HL-60 (cell line): ENCODE measurements around the gene LAMA3.

Source experiments
- DNase-seq, 2 experiments: peaks; one replicate each; pipeline ENCODE4 v3.0.0-alpha.2; 2010 to 2020; ENCODE audit warnings: low read depth in 1 of 2, low spot score in 1 of 2
- H3K27ac ChIP-seq: fragments of 250-450 bp; sonication (Bioruptor Pico); replicated peaks from 2 replicates; pipeline ENCODE4 v1.5.1; 2020; ENCODE audit warnings: mild to moderate bottlenecking, moderate library complexity
- H3K27me3 ChIP-seq: fragments of 250-450 bp; sonication (Bioruptor Pico); 2 replicates; pipeline ENCODE4 v1.5.1; 2021; ENCODE audit warnings: mild to moderate bottlenecking, moderate library complexity; ENCODE audit not compliant: insufficient read depth, poor library complexity, severe bottlenecking
- H3K4me3 ChIP-seq: replicated peaks from 2 replicates; pipeline ENCODE4 v1.5.1; 2011; ENCODE audit warnings: mild to moderate bottlenecking, control low read depth, low read length; ENCODE audit not compliant: insufficient read depth
- GABPA ChIP-seq: IDR thresholded peaks from 2 replicates; pipeline ENCODE4 v1.6.1; 2012; ENCODE audit warnings: low read depth
- POLR2AphosphoS5 ChIP-seq: IDR thresholded peaks from 2 replicates; pipeline ENCODE4 v1.6.1; 2012; ENCODE audit warnings: low read depth
- REST ChIP-seq: IDR thresholded peaks from 2 replicates; pipeline ENCODE4 v1.6.1; 2012; ENCODE audit warnings: low read depth; ENCODE audit not compliant: insufficient replicate concordance
- SPI1 ChIP-seq: IDR thresholded peaks from 2 replicates; pipeline ENCODE4 v1.6.1; 2012; ENCODE audit warnings: low read depth, mild to moderate bottlenecking, borderline replicate concordance
- TF ChIP-seq, protein P1 (sequence below): IDR thresholded peaks from one replicate; pipeline ENCODE4 v1.5.1; 2011; ENCODE audit warnings: low read length, control low read depth, inconsistent platforms; ENCODE audit not compliant: insufficient read depth

LAMA3 gene

GRCh38 chr18:23688528-23688927 is 725 bp upstream of the LAMA3 start:
- no peak overlapping the region for H3K4me3 ChIP-seq
- peaks cover 48% of the 10 kb centered on the region for H3K27me3 ChIP-seq

GRCh38 chr18:23689616-23690504 is 607 bp downstream of the LAMA3 start:
- Histone ChIP-seq H3K4me3 (peak overlapping the region; percentile 35), H3K27ac (no peak overlapping the region)
- DNase-seq: no peak

More at GRCh38 chr18:23688528-23688927, 725 bp upstream of the LAMA3 start:
- DNase-seq: no peak
- no peak overlapping the region for H3K27ac ChIP-seq
- TF ChIP-seq, protein P1, sequence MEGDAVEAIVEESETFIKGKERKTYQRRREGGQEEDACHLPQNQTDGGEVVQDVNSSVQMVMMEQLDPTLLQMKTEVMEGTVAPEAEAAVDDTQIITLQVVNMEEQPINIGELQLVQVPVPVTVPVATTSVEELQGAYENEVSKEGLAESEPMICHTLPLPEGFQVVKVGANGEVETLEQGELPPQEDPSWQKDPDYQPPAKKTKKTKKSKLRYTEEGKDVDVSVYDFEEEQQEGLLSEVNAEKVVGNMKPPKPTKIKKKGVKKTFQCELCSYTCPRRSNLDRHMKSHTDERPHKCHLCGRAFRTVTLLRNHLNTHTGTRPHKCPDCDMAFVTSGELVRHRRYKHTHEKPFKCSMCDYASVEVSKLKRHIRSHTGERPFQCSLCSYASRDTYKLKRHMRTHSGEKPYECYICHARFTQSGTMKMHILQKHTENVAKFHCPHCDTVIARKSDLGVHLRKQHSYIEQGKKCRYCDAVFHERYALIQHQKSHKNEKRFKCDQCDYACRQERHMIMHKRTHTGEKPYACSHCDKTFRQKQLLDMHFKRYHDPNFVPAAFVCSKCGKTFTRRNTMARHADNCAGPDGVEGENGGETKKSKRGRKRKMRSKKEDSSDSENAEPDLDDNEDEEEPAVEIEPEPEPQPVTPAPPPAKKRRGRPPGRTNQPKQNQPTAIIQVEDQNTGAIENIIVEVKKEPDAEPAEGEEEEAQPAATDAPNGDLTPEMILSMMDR: no peak
- TF ChIP-seq SPI1 (no peak), POLR2AphosphoS5 (no peak), GABPA (no peak), REST (no peak)

More at GRCh38 chr18:23689616-23690504, 607 bp downstream of the LAMA3 start:
- H3K27me3 ChIP-seq: peaks cover 55% of the 10 kb centered on the region
- TF ChIP-seq, protein P1: no peak
- TF ChIP-seq GABPA (no peak), REST (no peak), POLR2AphosphoS5 (no peak), SPI1 (no peak)
